Measurements from ENCODE around the gene TCF7L2.

The TCF7L2 gene

DNA sequence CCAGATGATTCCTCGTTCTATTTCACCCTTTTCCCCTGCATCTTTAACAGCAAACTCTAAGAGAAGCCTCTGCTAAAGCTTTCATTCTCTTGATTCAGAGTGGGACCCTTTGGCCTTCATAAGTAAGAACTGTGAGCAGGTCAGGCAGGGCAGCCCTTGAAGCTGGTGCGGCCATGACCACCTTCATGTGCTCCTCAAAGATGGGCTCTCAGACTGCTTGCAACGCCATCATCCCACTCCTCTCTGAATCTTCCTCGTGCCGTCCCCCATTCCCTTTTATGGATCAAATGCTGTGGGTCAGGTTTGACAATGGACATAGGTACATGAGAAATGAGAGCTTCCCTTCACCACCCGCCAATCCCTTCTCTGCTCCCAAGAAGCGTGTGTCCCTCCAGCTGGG, 207.4 kb downstream of the TCF7L2 start:
- no peak for FAIRE-seq

- no peak for FAIRE-seq
These were observed 208.1 kb downstream of the TCF7L2 start for GRCh38 chr10:113158183-113158582.

DNA sequence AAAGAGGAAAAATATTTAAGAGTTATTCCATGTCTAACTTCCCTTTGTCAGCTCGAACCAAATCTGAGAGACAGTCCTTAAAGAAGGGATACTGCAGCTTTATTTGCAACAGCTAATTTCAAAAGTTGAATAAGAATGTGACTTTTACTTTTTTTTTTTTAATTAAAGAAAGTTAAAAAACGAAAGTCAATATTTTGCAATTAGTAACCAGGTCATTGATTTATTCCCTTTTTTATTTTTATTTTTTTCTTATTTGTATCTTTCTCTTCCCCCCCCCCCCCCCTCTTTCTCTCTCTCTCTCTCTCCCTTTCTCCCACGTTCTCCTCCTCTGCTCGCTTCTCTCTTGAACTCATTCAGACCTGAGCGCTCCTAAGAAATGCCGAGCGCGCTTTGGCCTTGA, 209.5 kb downstream of the TCF7L2 start:
- no peak for FAIRE-seq

DNA sequence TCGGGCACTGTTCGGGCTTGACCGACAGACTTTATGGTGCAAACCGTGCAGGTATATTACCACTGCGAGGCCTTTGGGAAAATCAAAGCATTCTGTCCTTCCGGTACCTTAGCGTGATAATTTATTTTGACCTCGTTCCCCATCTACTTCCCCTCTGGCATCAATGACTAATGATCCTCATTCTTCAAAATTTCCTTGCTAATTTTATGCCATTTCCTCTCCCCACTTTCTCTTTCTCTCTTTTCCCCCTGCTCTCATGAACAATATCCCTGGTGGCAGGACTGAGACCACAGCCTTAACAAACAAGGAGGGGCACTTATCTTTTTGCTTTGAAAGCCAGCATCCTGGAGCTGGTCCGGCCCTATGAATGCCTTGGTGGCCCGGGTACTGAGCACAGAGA, 210.6 kb downstream of the TCF7L2 start:
- no peak for FAIRE-seq

DNA sequence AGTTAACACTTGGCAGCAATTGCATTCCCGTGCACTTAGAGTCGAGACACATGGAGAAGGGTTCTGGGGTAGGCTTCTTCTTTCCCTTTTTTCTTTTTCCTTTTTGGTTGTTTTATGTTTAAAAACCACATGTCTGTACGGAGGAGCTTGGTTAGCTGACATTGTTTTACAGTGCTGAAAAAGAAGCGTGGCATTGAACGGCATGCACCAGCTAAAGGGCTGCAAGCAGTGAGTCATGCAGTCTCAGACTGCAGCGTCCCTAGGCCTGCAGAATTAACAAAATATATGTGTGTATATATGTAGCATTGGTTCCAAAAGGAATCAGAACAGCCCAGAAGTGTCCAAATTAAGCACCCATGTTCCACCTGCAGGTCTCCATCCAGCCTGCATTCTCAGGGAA, 211.0 kb downstream of the TCF7L2 start:
- FAIRE-seq: no peak

GRCh38 chr10:113162960-113163359, 212.9 kb downstream of the TCF7L2 start:
- FAIRE-seq: no peak

DNA sequence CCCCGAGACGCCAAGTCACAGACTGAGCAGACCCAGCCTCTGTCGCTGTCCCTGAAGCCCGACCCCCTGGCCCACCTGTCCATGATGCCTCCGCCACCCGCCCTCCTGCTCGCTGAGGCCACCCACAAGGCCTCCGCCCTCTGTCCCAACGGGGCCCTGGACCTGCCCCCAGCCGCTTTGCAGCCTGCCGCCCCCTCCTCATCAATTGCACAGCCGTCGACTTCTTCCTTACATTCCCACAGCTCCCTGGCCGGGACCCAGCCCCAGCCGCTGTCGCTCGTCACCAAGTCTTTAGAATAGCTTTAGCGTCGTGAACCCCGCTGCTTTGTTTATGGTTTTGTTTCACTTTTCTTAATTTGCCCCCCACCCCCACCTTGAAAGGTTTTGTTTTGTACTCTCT, 215.6 kb downstream of the TCF7L2 start:
- no peak for FAIRE-seq

DNA sequence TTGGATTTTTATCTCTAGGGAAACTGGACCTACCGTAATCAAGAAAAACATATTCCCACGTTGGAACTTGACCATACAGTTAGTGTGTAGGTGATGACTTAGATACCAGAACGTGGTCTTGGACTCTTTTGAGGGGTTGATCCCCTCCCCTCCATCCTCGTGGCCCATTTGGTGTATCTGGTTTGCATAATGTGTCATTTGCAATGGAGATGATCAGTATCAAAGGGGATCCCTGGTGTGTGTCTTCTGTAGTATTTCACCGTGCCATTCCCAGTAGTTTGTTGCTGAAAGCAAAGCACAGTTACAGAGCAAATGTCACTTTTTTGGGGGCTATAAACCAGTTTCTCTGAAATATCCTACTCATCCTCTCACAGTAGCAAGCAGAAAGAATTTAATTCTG, 217.7 kb downstream of the TCF7L2 start:
- no peak for FAIRE-seq

DNA sequence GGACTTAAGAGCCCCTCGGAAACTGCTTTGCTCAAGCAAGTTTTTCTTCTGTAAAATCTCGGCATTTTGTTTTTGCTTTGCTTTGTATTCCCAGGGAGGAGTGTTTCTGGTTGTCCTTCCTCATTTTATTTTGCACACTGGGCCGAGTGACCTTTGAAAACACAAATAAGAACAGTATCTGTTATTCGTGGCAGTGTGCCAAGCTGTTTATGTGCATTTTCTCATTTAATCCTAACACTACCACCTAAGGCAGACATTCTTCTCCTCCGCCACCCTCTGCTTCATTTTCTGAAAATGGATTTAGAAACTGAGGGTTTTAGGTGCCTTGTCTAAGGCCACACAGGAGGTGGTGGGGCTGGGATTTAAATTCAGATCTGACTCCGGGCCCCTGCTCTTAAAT, 218.5 kb downstream of the TCF7L2 start:
- no peak for FAIRE-seq

DNA sequence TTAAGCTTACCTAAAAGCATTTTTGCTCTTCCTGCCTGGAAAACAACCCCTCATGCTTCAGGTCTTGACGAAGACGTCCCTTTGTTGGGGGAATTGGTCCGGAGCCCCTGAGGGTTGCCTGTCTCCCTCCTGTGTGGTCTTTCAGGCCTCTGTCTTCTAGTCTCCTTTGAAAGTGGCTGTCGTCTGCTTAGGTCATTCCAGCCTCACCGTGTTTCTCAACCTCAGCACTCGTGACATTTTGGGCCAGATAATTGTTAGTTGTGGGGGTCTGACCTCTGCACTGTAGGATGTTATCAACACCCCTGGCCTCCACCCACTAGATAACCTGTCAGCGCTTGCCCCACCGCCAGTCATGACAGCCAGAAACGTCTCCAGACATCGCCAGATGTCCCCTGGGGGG, 219.1 kb downstream of the TCF7L2 start:
- no peak for FAIRE-seq

GRCh38 chr10:113169853-113170460, 219.9 kb downstream of the TCF7L2 start:
- no peak for FAIRE-seq

GRCh38 chr10:113171662-113172061, 221.6 kb downstream of the TCF7L2 start:
- no peak for FAIRE-seq

DNA sequence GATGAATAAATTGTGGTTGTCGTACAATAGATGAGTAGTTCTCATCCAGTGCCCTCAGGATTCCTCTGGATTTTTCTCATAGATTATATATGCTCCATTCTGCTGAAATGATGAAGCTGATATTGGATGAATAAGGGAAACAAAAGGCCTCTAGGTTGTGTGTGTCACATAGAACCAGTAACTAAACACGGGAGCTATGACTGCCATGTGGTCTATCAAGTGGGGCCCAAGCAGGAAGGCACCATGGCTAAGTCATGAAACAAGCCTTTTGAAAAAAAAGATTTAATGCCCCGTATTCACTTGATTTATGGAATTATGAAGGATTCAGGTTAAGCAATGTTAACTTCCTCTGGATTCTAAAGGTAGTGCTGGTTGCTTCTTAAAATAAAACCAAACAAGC, 225.1 kb downstream of the TCF7L2 start:
- no peak for FAIRE-seq

DNA sequence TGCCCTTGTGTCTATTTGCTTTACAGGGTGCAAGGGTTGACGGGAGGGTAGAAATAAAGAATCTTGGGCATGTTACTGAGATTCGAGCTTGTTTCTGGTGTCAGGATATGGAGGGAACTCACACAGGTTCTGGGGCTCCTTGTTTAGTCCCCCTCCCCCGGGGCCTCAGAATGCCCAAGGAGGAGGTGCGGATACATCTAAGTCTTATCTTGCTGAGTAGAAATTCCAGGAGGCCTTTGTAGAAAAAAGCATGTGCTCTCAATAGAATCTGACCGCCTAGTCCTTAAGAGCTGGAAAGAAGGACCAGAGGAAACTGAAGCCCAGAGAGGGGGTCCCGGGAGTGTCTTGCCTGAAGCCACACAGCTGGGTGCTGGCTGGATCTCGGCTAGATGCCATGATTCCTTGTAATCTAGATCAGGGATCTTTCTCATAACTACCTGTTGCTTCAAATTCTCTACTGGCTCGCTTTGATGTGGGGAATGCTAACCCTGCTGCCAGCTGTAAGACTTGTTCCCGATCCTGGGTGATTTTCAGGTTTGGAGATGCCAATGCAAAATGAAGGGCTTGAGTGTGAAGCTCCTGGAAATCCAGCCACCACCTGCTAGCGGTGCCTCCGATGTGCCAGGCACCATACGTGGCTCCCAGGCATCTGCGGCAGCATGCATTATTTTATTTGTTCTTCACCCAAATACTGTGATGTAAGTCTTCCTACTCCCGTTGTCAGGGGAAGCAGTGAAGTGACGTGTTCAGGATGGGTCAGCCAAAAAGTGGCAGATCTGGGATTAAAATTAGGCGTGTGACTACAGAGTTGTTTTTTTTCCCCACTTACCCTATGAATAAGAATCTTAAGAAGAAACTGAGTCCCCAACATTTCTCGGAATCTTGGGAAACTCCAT, 226.0 kb downstream of the TCF7L2 start:
- FAIRE-seq: no peak

- no peak for FAIRE-seq
These were observed 226.7 kb downstream of the TCF7L2 start for GRCh38 chr10:113176652-113177155.

GRCh38 chr10:113177156-113177935, 227.3 kb downstream of the TCF7L2 start:
- FAIRE-seq: no peak

DNA sequence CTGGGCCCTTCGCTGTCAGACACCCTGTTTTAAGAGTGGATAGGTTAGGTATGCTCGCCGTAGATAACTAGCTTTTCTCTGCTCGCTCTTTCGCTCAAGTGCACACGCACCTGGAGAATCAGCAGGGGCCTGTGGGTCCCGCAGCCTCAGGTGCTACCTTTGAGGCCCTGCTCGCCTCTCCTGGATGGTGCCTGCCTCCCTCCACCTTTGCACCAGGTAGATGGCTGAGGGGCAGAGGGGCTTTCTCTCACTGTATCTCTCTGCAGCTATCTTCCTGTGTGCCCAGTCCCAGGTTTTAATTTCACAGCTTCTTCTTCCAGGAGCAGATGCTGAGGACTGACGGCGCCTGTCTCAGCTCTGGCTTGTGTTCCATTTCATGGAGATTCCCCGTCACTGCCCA, 227.9 kb downstream of the TCF7L2 start:
- FAIRE-seq: no peak

- FAIRE-seq: no peak
These were observed 228.7 kb downstream of the TCF7L2 start for GRCh38 chr10:113178771-113179170.

DNA sequence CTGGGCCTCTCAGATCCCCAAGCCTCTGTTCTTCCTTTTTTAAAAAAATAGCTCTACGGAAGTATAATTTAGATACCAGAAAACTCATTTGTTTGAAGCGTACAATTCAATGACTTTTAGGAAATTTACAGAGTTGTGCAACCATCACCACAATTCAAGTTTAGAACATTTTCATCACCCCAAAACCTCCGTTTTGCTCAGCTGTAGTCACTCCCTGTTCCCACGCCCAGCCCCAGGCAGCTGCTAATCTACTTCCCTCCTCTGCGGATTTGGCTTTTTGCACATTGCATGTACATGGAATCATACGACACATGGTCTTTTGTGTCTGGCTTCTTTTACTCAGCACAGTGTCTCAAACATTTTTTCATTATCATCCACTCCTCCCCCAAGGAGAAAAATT, 229.2 kb downstream of the TCF7L2 start:
- no peak for FAIRE-seq

- no peak for FAIRE-seq
These were observed 229.9 kb downstream of the TCF7L2 start for GRCh38 chr10:113179966-113180365.

- FAIRE-seq: no peak
These were observed 230.5 kb downstream of the TCF7L2 start for GRCh38 chr10:113180401-113181154.

GRCh38 chr10:113182154-113182553, 232.1 kb downstream of the TCF7L2 start:
- FAIRE-seq: no peak

DNA sequence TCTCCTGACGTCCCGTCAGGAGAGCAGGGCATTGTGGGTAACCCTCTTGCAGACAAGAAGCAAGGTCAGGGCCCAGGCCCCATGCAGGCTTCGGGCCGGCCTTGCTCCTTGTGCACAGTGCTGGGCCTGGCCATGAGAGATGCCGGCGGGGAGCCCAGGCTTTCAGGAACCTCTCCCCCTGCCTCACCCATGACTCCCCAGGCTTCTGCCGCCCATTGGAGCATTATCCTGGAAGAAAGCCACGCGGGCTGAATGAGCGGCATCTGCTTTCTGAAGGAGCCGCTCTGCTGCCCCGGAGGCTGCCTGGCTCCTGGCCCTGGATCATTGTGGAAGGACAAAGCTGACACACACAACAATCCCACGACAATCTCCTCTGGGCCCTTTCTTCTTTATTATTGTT, 233.5 kb downstream of the TCF7L2 start:
- no peak for FAIRE-seq
